A673 (cell line): ENCODE results near the gene ENTPD2. TPM values are rescaled to one million over a fixed set of nuclear protein-coding genes. Genes with fewer than 3 reads are reported as not detected.
A peak's percentile ranks its signal among the peaks of the same experiment; 100 is the strongest.

Experiments used
- BruUV-seq: library from RNA; stranded (reverse); fragments of 400-500 nt; replicated peaks from 2 replicates; lab custom pipeline; 2021; lab: Mats Ljungman, UMichigan
- CTCF ChIA-PET: fragments of 300-600 bp; sonication (Branson Sonifier 250); formaldehyde crosslinking; loops from one replicate; lab custom pipeline; 2022; ENCODE audit warnings: antibody characterized with exemption; lab: Charles Lee
- POLR2A ChIA-PET: fragments of 300-600 bp; sonication (Branson Sonifier 250); formaldehyde crosslinking; loops from one replicate; lab custom pipeline; 2022; ENCODE audit warnings: antibody characterized with exemption; ENCODE audit not compliant: low non-redundant PET; lab: Charles Lee
- DNase-seq: peaks from one replicate; pipeline ENCODE4 v3.0.0-alpha.2; 2015; ENCODE audit warnings: low spot score
- H3K27ac ChIP-seq: fragments of 200-600 bp; sonication (generic); 2 replicates; pipeline ENCODE4 v1.5.1; 2016; ENCODE audit warnings: mixed run types, low read depth, mild to moderate bottlenecking, mixed read lengths, antibody characterized with exemption, low read length; ENCODE audit not compliant: poor library complexity, severe bottlenecking
- H3K27me3 ChIP-seq: fragments of 200-600 bp; sonication (generic); replicated peaks from 2 replicates; pipeline ENCODE4 v1.6.1; 2017; ENCODE audit warnings: mixed run types, low read depth, mild to moderate bottlenecking, mixed read lengths, antibody characterized with exemption, low read length; ENCODE audit not compliant: insufficient read depth, poor library complexity
- H3K36me3 ChIP-seq: fragments of 200-600 bp; sonication (generic); 2 replicates; pipeline ENCODE4 v1.6.1; 2016; ENCODE audit warnings: mixed run types, mild to moderate bottlenecking, mixed read lengths, antibody characterized with exemption, low read length; ENCODE audit not compliant: insufficient read depth, poor library complexity, severe bottlenecking
- H3K4me1 ChIP-seq: fragments of 200-600 bp; sonication (generic); 2 replicates; pipeline ENCODE4 v1.6.1; 2017; ENCODE audit warnings: mixed run types, mild to moderate bottlenecking, mixed read lengths, antibody characterized with exemption, low read length; ENCODE audit not compliant: insufficient read depth, poor library complexity, severe bottlenecking
- H3K4me3 ChIP-seq: fragments of 200-600 bp; sonication (generic); 2 replicates; pipeline ENCODE4 v1.5.1; 2016; ENCODE audit warnings: low read depth, mixed run types, mild to moderate bottlenecking, mixed read lengths, low read length; ENCODE audit not compliant: poor library complexity, severe bottlenecking
- H3K9me3 ChIP-seq: fragments of 200-600 bp; sonication (generic); 2 replicates; pipeline ENCODE4 v1.6.1; 2016; ENCODE audit warnings: mixed run types, low read depth, mild to moderate bottlenecking, mixed read lengths, antibody characterized with exemption, low read length; ENCODE audit not compliant: poor library complexity, severe bottlenecking
- CTCF ChIP-seq: fragments of 300-800, 200-600 bp; sonication (generic); conservative IDR thresholded peaks from 2 replicates; pipeline ENCODE4 v1.5.1; 2017; ENCODE audit warnings: low read depth, mild to moderate bottlenecking, antibody characterized with exemption, low read length, moderate library complexity, mixed read lengths
- EZH2 ChIP-seq: fragments of 200-600 bp; sonication (generic); IDR thresholded peaks from 2 replicates; pipeline ENCODE4 v1.6.1; 2017; ENCODE audit warnings: borderline replicate concordance, low read depth, mild to moderate bottlenecking, mixed read lengths, antibody characterized with exemption, low read length; ENCODE audit not compliant: poor library complexity, severe bottlenecking
- intact Hi-C: fragments of 100-400 bp; cut with micrococcal nuclease; formaldehyde crosslinking; loops from one replicate; pipeline ENCODE4 v1.10.0; 2022; ENCODE audit not compliant: unreplicated experiment
- total RNA-seq: library from RNA; stranded (reverse); gene quantifications from 2 replicates; pipeline ENCODE4 v1.2.3, GENCODE V29; 2021

The ENTPD2 gene
- total RNA-seq, 1 experiment from 2014 or later = not detected

- no peak for DNase-seq
- intact Hi-C loops = no loop called here
- Histone ChIP-seq H3K4me3 (peak overlapping the region; percentile 42), H3K36me3 (no peaks in the 10 kb centered on the region), H3K27ac (no peak overlapping the region), H3K9me3 (no peaks in the 10 kb centered on the region), H3K27me3 (peaks cover 11% of the 10 kb centered on the region), H3K4me1 (peaks cover 4% of the 10 kb centered on the region)
- POLR2A ChIA-PET = no interaction called here
- TF ChIP-seq EZH2 = no peak
- no peak for TF ChIP-seq CTCF
- BruUV-seq = no TSS peak
- CTCF ChIA-PET = interaction anchor here (0.7 to 1.0 kb wide), 2 partner anchors 15 to 17 kb away, joined by 3 to 5 read pairs; partner anchors contain the start of gene SAPCD2
These were observed 590 bp downstream of the ENTPD2 start for GRCh38 chr9:137052998-137053943.

- no peak for DNase-seq
- BruUV-seq = no TSS peak
- ChIA-PET POLR2A (no interaction called here), CTCF (interaction anchor here (0.7 to 1.0 kb wide), 2 partner anchors 16 to 18 kb away, joined by 3 to 5 read pairs; partner anchors contain the start of gene SAPCD2)
- Histone ChIP-seq H3K4me1 (peaks cover 4% of the 10 kb centered on the region), H3K27me3 (peaks cover 11% of the 10 kb centered on the region), H3K27ac (no peak overlapping the region), H3K4me3 (no peak overlapping the region), H3K9me3 (no peaks in the 10 kb centered on the region), H3K36me3 (no peaks in the 10 kb centered on the region)
- TF ChIP-seq CTCF (no peak), EZH2 (no peak)
- intact Hi-C loops = no loop called here
These were observed 1.6 kb downstream of the ENTPD2 start for GRCh38 chr9:137052293-137052692.

- Histone ChIP-seq H3K4me3 (no peak overlapping the region), H3K9me3 (no peaks in the 10 kb centered on the region), H3K4me1 (peaks cover 4% of the 10 kb centered on the region), H3K27ac (no peak overlapping the region), H3K36me3 (no peaks in the 10 kb centered on the region), H3K27me3 (peaks cover 11% of the 10 kb centered on the region)
- CTCF ChIA-PET = no interaction called here
- TF ChIP-seq EZH2 (no peak), CTCF (no peak)
- intact Hi-C loops = no loop called here
- BruUV-seq = no TSS peak
- POLR2A ChIA-PET = no interaction called here
- DNase-seq = no peak
These were observed 2.6 kb downstream of the ENTPD2 start for GRCh38 chr9:137051145-137051724.
